Stomach smooth muscle (tissue), 2 donors: ENCODE measurements around the gene ALK.

Source experiments
- H3K27ac ChIP-seq: one replicate; pipeline ENCODE4 v1.7.0; 2013; ENCODE audit warnings: mild to moderate bottlenecking, low read length, inconsistent platforms
- H3K27me3 ChIP-seq, 2 donors: one replicate each; pipeline ENCODE4 v1.7.0; 2013; ENCODE audit warnings: low read length in 2 of 2; ENCODE audit not compliant: insufficient read depth in 2 of 2, control insufficient read depth in 1 of 2
- H3K36me3 ChIP-seq, 2 donors: one replicate each; pipeline ENCODE4 v1.7.0; 2013; ENCODE audit warnings: low read length in 2 of 2; ENCODE audit not compliant: control insufficient read depth in 2 of 2, insufficient read depth in 2 of 2
- H3K4me1 ChIP-seq: one replicate; pipeline ENCODE4 v1.7.0; 2013; ENCODE audit warnings: low read length; ENCODE audit not compliant: control insufficient read depth, insufficient read depth
- H3K4me3 ChIP-seq, 2 donors: one replicate each; pipeline ENCODE4 v1.7.0; 2013; ENCODE audit warnings: low read length in 2 of 2
- H3K9ac ChIP-seq, 2 donors: one replicate each; pipeline ENCODE4 v1.7.0; 2013; ENCODE audit warnings: low read length in 2 of 2, mild to moderate bottlenecking in 1 of 2
- H3K9me3 ChIP-seq, 2 donors: one replicate each; pipeline ENCODE4 v1.7.0; 2013; ENCODE audit warnings: low read length in 2 of 2; ENCODE audit not compliant: control insufficient read depth in 2 of 2
- donor health status: healthy.
- donor health status: Pancreatic carcinoma.

ALK gene

DNA sequence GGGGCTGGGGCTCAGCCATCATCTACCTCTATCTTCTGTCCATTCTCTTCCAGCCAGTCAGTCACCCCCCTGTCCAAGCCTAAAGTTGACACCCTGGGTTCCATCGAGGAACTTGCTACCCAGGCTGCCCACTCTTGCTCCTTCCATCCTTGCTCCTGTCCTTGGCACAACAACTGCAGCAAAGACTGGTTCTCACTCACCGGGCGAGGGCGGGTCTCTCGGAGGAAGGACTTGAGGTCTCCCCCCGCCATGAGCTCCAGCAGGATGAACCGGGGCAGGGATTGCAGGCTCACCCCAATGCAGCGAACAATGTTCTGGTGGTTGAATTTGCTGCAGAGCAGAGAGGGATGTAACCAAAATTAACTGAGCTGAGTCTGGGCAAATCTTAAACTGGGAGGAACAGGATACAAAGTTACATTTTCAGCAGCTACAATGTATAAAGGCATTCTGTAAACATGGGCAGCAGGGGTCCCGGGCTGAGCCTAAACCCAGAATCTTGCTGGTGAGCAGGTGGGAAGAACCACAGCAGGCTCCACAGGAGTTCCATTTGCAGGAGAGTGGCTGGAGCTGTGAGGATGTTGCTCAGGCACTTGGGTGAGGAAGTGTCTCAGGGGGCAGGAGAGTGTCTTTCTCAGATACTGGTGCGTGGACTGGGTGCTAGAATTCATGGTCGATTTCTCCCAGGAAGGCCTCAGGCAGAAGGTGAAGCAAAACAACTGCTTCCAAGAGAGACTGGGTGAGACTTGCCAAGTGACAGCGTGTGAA, 700.7 kb downstream of the ALK start:
- H3K27me3 ChIP-seq = peaks cover 8 to 9% of the 10 kb centered on the region in 2 donors
- H3K4me3 ChIP-seq = no peak overlapping the region
- H3K4me1 ChIP-seq = no peaks in the 10 kb centered on the region
- no peaks in the 10 kb centered on the region for H3K9me3 ChIP-seq
- H3K27ac ChIP-seq = no peak overlapping the region
- H3K36me3 ChIP-seq = no peaks in the 10 kb centered on the region
- no peak overlapping the region for H3K9ac ChIP-seq

- Histone ChIP-seq H3K4me1 (no peaks in the 10 kb centered on the region), H3K36me3 (no peaks in the 10 kb centered on the region), H3K4me3 (no peak overlapping the region), H3K27ac (no peak overlapping the region), H3K9me3 (no peaks in the 10 kb centered on the region), H3K9ac (no peak overlapping the region), H3K27me3 (peaks cover 0 to 3% of the 10 kb centered on the region in 2 donors)
These were observed 702.0 kb downstream of the ALK start for GRCh38 chr2:29219374-29219773.

DNA sequence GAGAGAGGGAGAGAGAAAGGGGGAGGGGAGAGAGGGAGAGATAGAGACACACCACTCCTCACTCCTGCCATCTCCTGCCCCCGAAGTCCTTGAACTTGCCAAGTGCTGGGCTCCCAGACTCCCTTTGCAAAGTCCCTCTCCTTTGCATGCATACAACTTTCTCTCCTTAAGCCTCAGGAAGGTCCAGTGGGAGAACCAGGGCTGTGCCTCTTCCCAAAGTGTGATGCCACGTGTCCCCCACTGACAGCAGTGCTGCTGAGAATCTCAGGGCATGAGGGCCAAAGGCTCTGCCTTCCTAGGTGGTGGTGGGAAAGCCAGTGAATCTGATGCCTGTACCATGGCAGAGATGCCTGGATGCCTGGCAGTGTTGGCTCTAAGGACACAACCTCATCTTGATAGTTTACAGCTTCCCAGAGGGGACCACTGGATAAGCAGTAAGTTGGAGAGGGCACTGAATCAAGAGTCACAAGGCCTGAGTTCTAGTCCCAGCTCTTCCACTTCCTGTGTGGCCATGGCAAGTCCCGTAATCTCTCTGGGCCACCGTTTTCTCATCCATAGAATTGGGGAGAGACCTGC, 702.7 kb downstream of the ALK start:
- Histone ChIP-seq H3K27ac (no peak overlapping the region), H3K4me1 (no peaks in the 10 kb centered on the region), H3K9me3 (no peaks in the 10 kb centered on the region), H3K4me3 (no peak overlapping the region), H3K27me3 (peaks cover 0 to 3% of the 10 kb centered on the region in 2 donors), H3K9ac (no peak overlapping the region), H3K36me3 (no peaks in the 10 kb centered on the region)

DNA sequence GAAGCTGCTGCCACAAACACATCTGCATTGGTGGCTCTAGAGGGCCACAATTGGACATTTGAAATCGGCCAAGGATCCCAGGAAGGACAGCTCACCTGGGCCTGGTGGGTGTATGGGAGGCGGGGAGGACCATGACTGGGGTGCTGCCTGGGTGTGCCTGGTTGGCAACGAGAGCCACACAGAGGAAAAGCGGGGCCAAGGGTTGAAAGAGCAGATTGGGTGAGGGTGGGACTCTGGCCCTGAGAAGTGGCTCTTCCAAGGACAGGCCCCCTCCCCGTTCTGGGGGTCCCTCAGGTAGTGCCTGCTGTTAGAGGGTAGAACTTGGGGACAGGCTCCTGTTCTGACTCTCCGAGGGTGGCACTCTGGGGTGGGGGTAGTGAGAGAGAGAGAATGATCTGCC, 703.3 kb downstream of the ALK start:
- H3K36me3 ChIP-seq = no peaks in the 10 kb centered on the region
- H3K4me1 ChIP-seq = no peaks in the 10 kb centered on the region
- peaks cover 0 to 3% of the 10 kb centered on the region in 2 donors for H3K27me3 ChIP-seq
- no peak overlapping the region for H3K27ac ChIP-seq
- H3K4me3 ChIP-seq = no peak overlapping the region
- no peak overlapping the region for H3K9ac ChIP-seq
- H3K9me3 ChIP-seq = no peaks in the 10 kb centered on the region

- Histone ChIP-seq H3K9ac (no peak overlapping the region), H3K27me3 (peaks cover 0 to 3% of the 10 kb centered on the region in 2 donors), H3K9me3 (no peaks in the 10 kb centered on the region), H3K4me1 (no peaks in the 10 kb centered on the region), H3K4me3 (no peak overlapping the region), H3K27ac (no peak overlapping the region), H3K36me3 (no peaks in the 10 kb centered on the region)
These were observed 704.8 kb downstream of the ALK start for GRCh38 chr2:29216609-29216909.

DNA sequence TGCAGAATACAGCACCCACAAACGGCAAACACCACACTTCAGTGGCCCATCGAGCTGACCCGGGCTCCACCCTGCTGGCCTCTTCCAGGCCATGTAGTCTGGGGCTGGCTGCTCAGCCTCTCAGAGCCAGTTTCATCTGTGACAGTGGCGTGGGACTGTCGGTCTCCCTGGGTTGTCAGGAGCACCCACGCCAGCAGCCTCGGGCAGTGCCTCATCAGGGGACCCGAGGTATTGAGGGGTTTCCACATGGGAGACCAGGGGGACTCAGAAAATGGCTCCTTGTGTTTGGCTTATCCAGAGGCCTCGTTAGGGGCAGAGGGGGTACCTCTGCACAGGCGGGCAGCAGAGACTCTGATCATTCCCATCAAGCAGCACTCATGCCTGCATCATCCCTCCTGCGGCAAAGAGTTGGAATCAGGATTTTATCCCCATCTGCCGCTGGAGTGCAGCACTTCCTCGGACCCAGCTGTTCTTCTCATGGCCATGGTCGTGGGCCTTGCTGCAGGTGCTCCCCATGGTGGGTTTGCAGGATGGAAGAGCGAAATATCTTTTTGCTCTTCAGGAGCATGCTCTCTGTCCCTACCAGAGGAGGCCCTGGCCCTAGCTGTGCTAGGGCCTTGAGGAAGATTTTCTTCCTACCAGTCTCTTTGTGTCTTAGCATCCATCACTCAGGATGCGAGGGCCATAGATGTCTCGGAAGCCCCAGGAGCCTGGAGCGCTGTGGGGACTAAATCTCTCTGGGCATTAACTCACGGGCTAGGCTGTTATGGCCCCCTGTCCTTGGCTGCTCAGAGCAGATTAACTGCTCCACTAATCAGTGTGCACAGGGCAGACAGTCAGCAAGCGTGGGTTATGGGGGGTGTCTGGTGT, 705.4 kb downstream of the ALK start:
- Histone ChIP-seq H3K27me3 (peaks cover 0 to 3% of the 10 kb centered on the region in 2 donors), H3K36me3 (no peaks in the 10 kb centered on the region), H3K4me3 (no peak overlapping the region), H3K27ac (no peak overlapping the region), H3K9me3 (no peaks in the 10 kb centered on the region), H3K4me1 (no peaks in the 10 kb centered on the region), H3K9ac (no peak overlapping the region)

DNA sequence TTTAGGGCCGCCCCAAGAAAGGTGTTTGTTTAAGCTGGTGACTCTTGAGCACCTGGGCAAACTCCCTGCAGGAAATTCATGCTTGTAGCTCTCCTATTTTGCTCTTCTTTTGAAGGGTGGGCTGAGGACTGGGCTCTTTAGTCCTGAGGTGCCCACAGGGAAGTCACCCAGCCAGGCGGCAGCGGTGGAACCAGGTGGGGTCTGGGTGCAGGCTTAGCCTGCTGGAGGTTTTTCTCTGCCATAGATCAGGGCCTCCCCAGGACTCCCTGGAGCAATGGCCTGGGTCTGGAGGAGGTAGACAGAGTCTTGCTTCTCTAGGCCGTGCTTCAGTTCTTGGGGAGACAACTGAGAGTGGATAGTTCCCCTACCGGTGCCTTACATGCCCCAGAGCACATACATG, 706.3 kb downstream of the ALK start:
- Histone ChIP-seq H3K27ac (no peak overlapping the region), H3K4me1 (no peaks in the 10 kb centered on the region), H3K4me3 (no peak overlapping the region), H3K27me3 (peaks cover 0 to 3% of the 10 kb centered on the region in 2 donors), H3K9ac (no peak overlapping the region), H3K36me3 (no peaks in the 10 kb centered on the region), H3K9me3 (no peaks in the 10 kb centered on the region)

GRCh38 chr2:29213888-29214291, 707.5 kb downstream of the ALK start:
- no peaks in the 10 kb centered on the region for H3K27me3 ChIP-seq
- H3K4me1 ChIP-seq = no peaks in the 10 kb centered on the region
- H3K27ac ChIP-seq = no peak overlapping the region
- no peaks in the 10 kb centered on the region for H3K9me3 ChIP-seq
- no peaks in the 10 kb centered on the region for H3K36me3 ChIP-seq
- no peak overlapping the region for H3K4me3 ChIP-seq
- H3K9ac ChIP-seq = no peak overlapping the region

GRCh38 chr2:29212009-29212408, 709.4 kb downstream of the ALK start:
- Histone ChIP-seq H3K9ac (no peak overlapping the region), H3K27ac (no peak overlapping the region), H3K36me3 (no peaks in the 10 kb centered on the region), H3K27me3 (no peaks in the 10 kb centered on the region), H3K4me3 (no peak overlapping the region), H3K4me1 (no peaks in the 10 kb centered on the region), H3K9me3 (no peaks in the 10 kb centered on the region)

DNA sequence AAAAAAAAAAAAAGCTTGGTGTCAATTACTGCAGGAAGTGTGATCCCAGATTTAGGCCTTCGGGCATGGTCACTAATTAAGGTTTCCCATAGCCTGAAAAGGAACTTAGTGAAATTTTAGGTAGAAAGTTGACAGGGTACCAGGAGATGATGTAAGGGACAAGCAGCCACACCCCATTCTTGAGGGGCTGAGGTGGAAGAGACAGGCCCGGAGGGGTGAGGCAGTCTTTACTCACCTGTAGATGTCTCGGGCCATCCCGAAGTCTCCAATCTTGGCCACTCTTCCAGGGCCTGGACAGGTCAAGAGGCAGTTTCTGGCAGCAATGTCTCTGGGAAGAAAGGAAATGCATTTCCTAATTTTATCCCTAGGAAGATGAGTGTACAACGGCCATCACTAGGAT, 711.8 kb downstream of the ALK start:
- no peaks in the 10 kb centered on the region for H3K9me3 ChIP-seq
- no peak overlapping the region for H3K27ac ChIP-seq
- no peak overlapping the region for H3K9ac ChIP-seq
- H3K4me1 ChIP-seq = no peaks in the 10 kb centered on the region
- H3K36me3 ChIP-seq = no peaks in the 10 kb centered on the region
- no peak overlapping the region for H3K4me3 ChIP-seq
- no peaks in the 10 kb centered on the region for H3K27me3 ChIP-seq
